Adrenal gland (tissue), 12 donors: ENCODE measurements around the gene STC2. TPM values are rescaled to one million over a fixed set of nuclear protein-coding genes. Genes with fewer than 3 reads are reported as not detected.
"Not testable (repeated sequence)": the region's sequence is repeated elsewhere in the genome, so short reads cannot be mapped to it uniquely, and the experiment has no call there.

Experiments
- DNase-seq, 7 donors: peaks; one replicate each; pipeline ENCODE4 v3.0.0-alpha.2; 2019 to 2020
- H3K27ac ChIP-seq, 5 donors: fragments of 200-600 bp; sonication (generic) in 4 of 5; 1 replicate in 3 of 5; 2 replicates in 2 of 5; pipeline versions ENCODE4 v1.5.1 to v1.8.0; 2016 to 2020; ENCODE audit warnings: mild to moderate bottlenecking in 1 of 5
- H3K27me3 ChIP-seq: fragments of 200-600 bp; 2 replicates; pipeline ENCODE4 v1.8.0; 2021
- H3K36me3 ChIP-seq, 2 donors: fragments of 200-600 bp; replicated peaks in 1 of 2; 1 replicate in 1 of 2; 2 replicates in 1 of 2; pipeline versions ENCODE4 v1.5.1 to v1.8.0; 2018 to 2022
- H3K4me1 ChIP-seq, 2 donors: fragments of 200-600 bp; replicated peaks in 1 of 2; 1 replicate in 1 of 2; 2 replicates in 1 of 2; pipeline versions ENCODE4 v1.5.1 to v1.8.0; 2018 to 2021
- H3K4me3 ChIP-seq, 4 donors: fragments of 200-600 bp; sonication (generic) in 3 of 4; one replicate each; pipeline ENCODE4 v1.5.1; 2016 to 2018
- H3K9me3 ChIP-seq, 3 donors: fragments of 200-600 bp; sonication (generic) in 1 of 3; replicated peaks in 1 of 3; 1 replicate in 2 of 3; 2 replicates in 1 of 3; pipeline versions ENCODE4 v1.5.1 to v1.8.0; 2016 to 2021
- CTCF ChIP-seq, 6 experiments: fragments of 450-650 bp in 4 of 6; fragments of 200-600 bp in 2 of 6; sonication (generic) in 1 of 6; IDR thresholded peaks; 1 replicate in 5 of 6; 2 replicates in 1 of 6; pipeline versions ENCODE4 v1.5.1 to v1.8.0; 2016 to 2021; ENCODE audit warnings: antibody characterized with exemption in 6 of 6, mild to moderate bottlenecking in 2 of 6, moderate library complexity in 1 of 6
- POLR2A ChIP-seq, 2 donors: fragments of 450-650 bp; IDR thresholded peaks; one replicate each; pipeline ENCODE4 v1.6.1; 2017; ENCODE audit warnings: antibody characterized with exemption in 2 of 2, mild to moderate bottlenecking in 2 of 2, moderate library complexity in 1 of 2
- WGBS, 4 donors: extraction: QIAGEN DNeasy Blood & Tissue Kit in 2 of 4; methylation state at CpG; one replicate each; pipeline versions ENCODE4 v1.1.5 to v1.1.7; 2013 to 2017; 5-methylcytosine and 5-hydroxymethylcytosine counted together
- intact Hi-C, 2 donors: fragments of 100-400 bp; cut with DNase I; formaldehyde crosslinking; loops; one replicate each; pipeline versions ENCODE4 v1.14.1 to v1.15.0; 2022 to 2023
- polyA plus RNA-seq, 3 donors: library from polyadenylated mRNA; stranded (reverse); fragments of 200-250 nt in 2 of 3; fragments of 350-450 nt in 1 of 3; fragmentation: Illumina TruSeq in 1 of 3; extraction: RNeasy Lipid Tissue Mini Kit (QIAGEN cat#74804) in 1 of 3; gene quantifications; one replicate each; pipeline ENCODE4 v1.2.3, GENCODE V29; 2013 to 2014
- total RNA-seq, 9 donors: library from RNA; depleted of rRNA in 4 of 9; stranded (reverse); fragments of >200 nt in 4 of 9; fragments of 120-200 nt in 1 of 9; fragmentation: NEBNext Ultra II Directional in 1 of 9; extraction: Animal tissue kit (Norgen Biotek cat#: 25700) in 1 of 9; gene quantifications; one replicate each; pipeline versions ENCODE4 v1.1.0 to v1.2.4, GENCODE V29; 2013 to 2023
- donor health status: healthy with polysubstance abuse.
- donor health status: Bipolar disorder and iron deficiency.
- donor health status: DM: yes; HTN: yes; CAD: no.
- donor health status: DM: no; HTN: no; CAD: no.
- donor health status: DM: no; HTN: no; CAD: no.
- donor health status: DM: yes; HTN: yes; CAD: no.

The STC2 gene
- total and polyA plus RNA-seq, 12 donors: 0.28 to 3.5 (median 1.0) TPM

GRCh38 chr5:173290477-173291131 is 37.6 kb downstream of the STC2 start:
- H3K9me3 ChIP-seq: no peaks in the 10 kb centered on the region
- H3K27ac ChIP-seq: no peak overlapping the region
- H3K4me1 ChIP-seq: peaks cover 0 to 4% of the 10 kb centered on the region in 2 donors
- 47 to 82% (median 50%) methylated on average over 8 to 12 of the region's 12 CpGs for WGBS, 4 donors
- no peak for DNase-seq
- peaks cover 31% of the 10 kb centered on the region for H3K27me3 ChIP-seq
- TF ChIP-seq CTCF (IDR thresholded peaks at IDR 0.05) (no peak), POLR2A (IDR thresholded peaks at IDR 0.05) (no peak)
- H3K4me3 ChIP-seq: no peak overlapping the region
- no peaks in the 10 kb centered on the region for H3K36me3 ChIP-seq
- intact Hi-C loops: loop anchor here (5.0 to 10.0 kb wide), 2 partner anchors 282 to 284 kb away; no protein-coding TSS in a partner anchor

DNA sequence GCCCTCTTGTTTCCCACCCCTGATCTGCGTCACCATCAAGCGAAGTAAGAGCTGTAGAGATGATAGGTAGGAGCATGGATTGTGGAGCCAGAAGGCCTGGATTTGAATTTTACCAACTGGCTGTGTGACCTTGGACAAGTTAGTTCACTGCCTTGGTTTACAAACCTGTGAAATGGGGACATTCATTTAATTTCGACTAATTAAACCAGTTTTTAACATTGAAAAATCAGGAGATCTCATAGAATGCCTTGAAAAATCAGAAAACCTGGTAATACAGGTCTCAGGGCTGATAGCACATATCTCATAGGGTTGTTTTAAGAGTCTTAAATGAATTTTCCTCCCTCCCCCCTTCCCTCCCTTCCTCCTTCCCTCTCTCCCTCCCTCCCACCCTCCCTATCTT is 38.8 kb downstream of the STC2 start:
- TF ChIP-seq CTCF (IDR thresholded peaks at IDR 0.05) (no peak), POLR2A (IDR thresholded peaks at IDR 0.05) (no peak)
- intact Hi-C loops: loop anchor here in 1 of 2 donors (5.0 kb wide), 1 partner anchor 582 kb away; no protein-coding TSS in a partner anchor
- H3K9me3 ChIP-seq: no peaks in the 10 kb centered on the region
- H3K27me3 ChIP-seq: peaks cover 26% of the 10 kb centered on the region
- no peak overlapping the region for H3K27ac ChIP-seq
- no peak overlapping the region for H3K4me3 ChIP-seq
- no peaks in the 10 kb centered on the region for H3K36me3 ChIP-seq
- DNase-seq: no peak
- WGBS, 4 donors: 58 to 74% (median 68%) methylated on average over 3 of the region's 3 CpGs
- H3K4me1 ChIP-seq: peaks cover 0 to 4% of the 10 kb centered on the region in 2 donors

- intact Hi-C loops: loop anchor here in 1 of 2 donors (5.0 kb wide), 1 partner anchor 581 kb away; no protein-coding TSS in a partner anchor
- no peak for DNase-seq
- TF ChIP-seq POLR2A (IDR thresholded peaks at IDR 0.05): no peak
- TF ChIP-seq CTCF (IDR thresholded peaks at IDR 0.05): no peak
- 77 to 88% (median 82%) methylated on average over 4 of the region's 4 CpGs for WGBS, 4 donors
- H3K4me3 ChIP-seq: no peak overlapping the region
- H3K27ac ChIP-seq: no peak overlapping the region
- H3K9me3 ChIP-seq: no peaks in the 10 kb centered on the region
- H3K27me3 ChIP-seq: peaks cover 26% of the 10 kb centered on the region
- H3K36me3 ChIP-seq: no peaks in the 10 kb centered on the region
- H3K4me1 ChIP-seq: peaks cover 3 to 5% of the 10 kb centered on the region in 2 donors
Measured at GRCh38 chr5:173288632-173289031, 39.6 kb downstream of the STC2 start.

DNA sequence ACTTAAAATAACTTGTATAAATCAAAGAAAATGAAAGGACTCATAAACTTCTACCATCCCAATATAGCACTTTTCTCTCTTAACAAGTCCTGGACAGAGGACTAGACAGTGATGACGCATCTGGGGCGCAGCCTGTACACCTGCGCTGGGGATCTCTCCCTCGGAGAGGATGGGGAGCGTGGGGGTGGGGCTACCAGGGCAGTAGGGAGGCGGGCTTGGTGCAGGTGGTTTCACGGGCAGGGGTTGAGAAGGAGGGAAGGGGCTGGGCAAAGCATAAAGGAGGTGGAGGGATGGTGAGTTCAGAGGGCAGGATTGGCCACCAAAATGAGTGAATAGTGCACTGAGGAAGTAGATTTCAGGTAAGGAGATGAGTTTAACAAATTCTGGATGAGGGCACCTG is 41.1 kb downstream of the STC2 start:
- Histone ChIP-seq H3K36me3 (no peaks in the 10 kb centered on the region), H3K4me3 (no peak overlapping the region), H3K9me3 (no peaks in the 10 kb centered on the region), H3K4me1 (peaks cover 4 to 7% of the 10 kb centered on the region in 2 donors), H3K27ac (no peak overlapping the region), H3K27me3 (peaks cover 37% of the 10 kb centered on the region)
- WGBS, 4 donors: 44 to 50% (median 46%) methylated on average over 7 of the region's 7 CpGs
- DNase-seq: no peak
- intact Hi-C loops: loop anchor here in 1 of 2 donors (5.0 kb wide), 1 partner anchor 580 kb away; no protein-coding TSS in a partner anchor
- no peak for TF ChIP-seq POLR2A (IDR thresholded peaks at IDR 0.05)
- no peak for TF ChIP-seq CTCF (IDR thresholded peaks at IDR 0.05)

GRCh38 chr5:173284343-173284958 is 43.8 kb downstream of the STC2 start:
- peaks cover 44% of the 10 kb centered on the region for H3K27me3 ChIP-seq
- not testable (repeated sequence) for H3K4me3 ChIP-seq, H3K36me3 ChIP-seq, H3K27ac ChIP-seq, DNase-seq, H3K4me1 ChIP-seq, H3K9me3 ChIP-seq
- intact Hi-C loops: loop anchor here (5.0 kb wide), 2 partner anchors 307 to 577 kb away; no protein-coding TSS in a partner anchor
- 86 to 90% (median 88%) methylated on average over 4 of the region's 4 CpGs for WGBS, 4 donors
